ENCODE measurements around the gene MAN1A2.

MAN1A2 gene

GRCh38 chr1:117405042-117405441 lies 37.8 kb downstream of the MAN1A2 start:
- Histone ChIP-seq H3K9me3 (ENCODE audit: control insufficient read depth, insufficient read depth, low read depth, low read length) (peaks cover 12% of the 10 kb centered on the region; the same call in 1 of the 2 replicates), H3K36me3 (ENCODE audit: control insufficient read depth, insufficient read depth, low read length) (peaks cover 7% of the 10 kb centered on the region; the same call in 1 of the 2 replicates), H3K27me3 (ENCODE audit: control insufficient read depth, insufficient read depth, low read length) (no peaks in the 10 kb centered on the region), H3K4me3 (ENCODE audit: low read depth, low read length) (no peak overlapping the region), H3K9ac (ENCODE audit: low read length) (no peak overlapping the region), H3K27ac (ENCODE audit: low read depth, low read length) (no peak overlapping the region), H3K4me1 (ENCODE audit: control insufficient read depth, insufficient read depth, low read length) (no peaks in the 10 kb centered on the region)

- no peaks in the 10 kb centered on the region for H3K27me3 ChIP-seq (ENCODE audit: control insufficient read depth, insufficient read depth, low read length)
- H3K9ac ChIP-seq (ENCODE audit: low read length), result no peak overlapping the region
- H3K4me3 ChIP-seq (ENCODE audit: low read depth, low read length), result no peak overlapping the region
- H3K9me3 ChIP-seq (ENCODE audit: control insufficient read depth, insufficient read depth, low read depth, low read length), result no peaks in the 10 kb centered on the region
- no peak overlapping the region for H3K27ac ChIP-seq (ENCODE audit: low read depth, low read length)
- H3K4me1 ChIP-seq (ENCODE audit: control insufficient read depth, insufficient read depth, low read length), result peaks cover 8% of the 10 kb centered on the region
- no peaks in the 10 kb centered on the region for H3K36me3 ChIP-seq (ENCODE audit: control insufficient read depth, insufficient read depth, low read length)
Measured at GRCh38 chr1:117412472-117412871, 45.2 kb downstream of the MAN1A2 start.

- H3K36me3 ChIP-seq (ENCODE audit: control insufficient read depth, insufficient read depth, low read length), result no peaks in the 10 kb centered on the region
- no peak overlapping the region for H3K4me3 ChIP-seq (ENCODE audit: low read depth, low read length)
- H3K27me3 ChIP-seq (ENCODE audit: control insufficient read depth, insufficient read depth, low read length), result no peaks in the 10 kb centered on the region
- H3K9me3 ChIP-seq (ENCODE audit: control insufficient read depth, insufficient read depth, low read depth, low read length), result no peaks in the 10 kb centered on the region
- no peak overlapping the region for H3K27ac ChIP-seq (ENCODE audit: low read depth, low read length)
- peaks cover 8% of the 10 kb centered on the region for H3K4me1 ChIP-seq (ENCODE audit: control insufficient read depth, insufficient read depth, low read length)
- H3K9ac ChIP-seq (ENCODE audit: low read length), result no peak overlapping the region
Measured at GRCh38 chr1:117413412-117413811, 46.2 kb downstream of the MAN1A2 start.

GRCh38 chr1:117414943-117415342 lies 47.7 kb downstream of the MAN1A2 start:
- H3K9ac ChIP-seq (ENCODE audit: low read length), result no peak overlapping the region
- H3K9me3 ChIP-seq (ENCODE audit: control insufficient read depth, insufficient read depth, low read depth, low read length), result no peaks in the 10 kb centered on the region
- H3K4me3 ChIP-seq (ENCODE audit: low read depth, low read length), result no peak overlapping the region
- H3K27me3 ChIP-seq (ENCODE audit: control insufficient read depth, insufficient read depth, low read length), result no peaks in the 10 kb centered on the region
- peaks cover 8% of the 10 kb centered on the region for H3K4me1 ChIP-seq (ENCODE audit: control insufficient read depth, insufficient read depth, low read length)
- no peak overlapping the region for H3K27ac ChIP-seq (ENCODE audit: low read depth, low read length)
- H3K36me3 ChIP-seq (ENCODE audit: control insufficient read depth, insufficient read depth, low read length), result no peaks in the 10 kb centered on the region

- Histone ChIP-seq H3K27ac (ENCODE audit: low read depth, low read length) (no peak overlapping the region), H3K9ac (ENCODE audit: low read length) (no peak overlapping the region), H3K4me3 (ENCODE audit: low read depth, low read length) (no peak overlapping the region), H3K36me3 (ENCODE audit: control insufficient read depth, insufficient read depth, low read length) (no peaks in the 10 kb centered on the region), H3K4me1 (ENCODE audit: control insufficient read depth, insufficient read depth, low read length) (peaks cover 8% of the 10 kb centered on the region), H3K27me3 (ENCODE audit: control insufficient read depth, insufficient read depth, low read length) (no peaks in the 10 kb centered on the region), H3K9me3 (ENCODE audit: control insufficient read depth, insufficient read depth, low read depth, low read length) (no peaks in the 10 kb centered on the region)
Measured at GRCh38 chr1:117416004-117416403, 48.8 kb downstream of the MAN1A2 start.

- no peak overlapping the region for H3K4me3 ChIP-seq (ENCODE audit: low read depth, low read length)
- no peaks in the 10 kb centered on the region for H3K27me3 ChIP-seq (ENCODE audit: control insufficient read depth, insufficient read depth, low read length)
- H3K4me1 ChIP-seq (ENCODE audit: control insufficient read depth, insufficient read depth, low read length), result peaks cover 8% of the 10 kb centered on the region
- no peak overlapping the region for H3K9ac ChIP-seq (ENCODE audit: low read length)
- no peaks in the 10 kb centered on the region for H3K36me3 ChIP-seq (ENCODE audit: control insufficient read depth, insufficient read depth, low read length)
- H3K27ac ChIP-seq (ENCODE audit: low read depth, low read length), result no peak overlapping the region
- no peaks in the 10 kb centered on the region for H3K9me3 ChIP-seq (ENCODE audit: control insufficient read depth, insufficient read depth, low read depth, low read length)
Measured at GRCh38 chr1:117416546-117417125, 49.4 kb downstream of the MAN1A2 start.

- Histone ChIP-seq H3K4me3 (ENCODE audit: low read depth, low read length) (no peak overlapping the region), H3K4me1 (ENCODE audit: control insufficient read depth, insufficient read depth, low read length) (no peaks in the 10 kb centered on the region), H3K36me3 (ENCODE audit: control insufficient read depth, insufficient read depth, low read length) (no peaks in the 10 kb centered on the region; the same call in 1 of the 2 replicates), H3K27ac (ENCODE audit: low read depth, low read length) (no peak overlapping the region), H3K9me3 (ENCODE audit: control insufficient read depth, insufficient read depth, low read depth, low read length) (peaks cover 24% of the 10 kb centered on the region), H3K9ac (ENCODE audit: low read length) (no peak overlapping the region), H3K27me3 (ENCODE audit: control insufficient read depth, insufficient read depth, low read length) (no peaks in the 10 kb centered on the region)
Measured at GRCh38 chr1:117425050-117425734, 57.9 kb downstream of the MAN1A2 start.

- no peak overlapping the region for H3K4me3 ChIP-seq (ENCODE audit: low read depth, low read length)
- H3K27me3 ChIP-seq (ENCODE audit: control insufficient read depth, insufficient read depth, low read length), result no peaks in the 10 kb centered on the region
- H3K9me3 ChIP-seq (ENCODE audit: control insufficient read depth, insufficient read depth, low read depth, low read length), result peaks cover 24% of the 10 kb centered on the region
- no peaks in the 10 kb centered on the region; the same call in 1 of the 2 replicates for H3K36me3 ChIP-seq (ENCODE audit: control insufficient read depth, insufficient read depth, low read length)
- H3K27ac ChIP-seq (ENCODE audit: low read depth, low read length), result no peak overlapping the region
- no peaks in the 10 kb centered on the region for H3K4me1 ChIP-seq (ENCODE audit: control insufficient read depth, insufficient read depth, low read length)
- no peak overlapping the region for H3K9ac ChIP-seq (ENCODE audit: low read length)
Measured at GRCh38 chr1:117427297-117427696, 60.0 kb downstream of the MAN1A2 start.

- no peaks in the 10 kb centered on the region for H3K36me3 ChIP-seq (ENCODE audit: control insufficient read depth, insufficient read depth, low read length)
- H3K4me3 ChIP-seq (ENCODE audit: low read depth, low read length), result no peak overlapping the region
- peaks cover 3% of the 10 kb centered on the region; the same call in 1 of the 2 replicates for H3K4me1 ChIP-seq (ENCODE audit: control insufficient read depth, insufficient read depth, low read length)
- no peaks in the 10 kb centered on the region for H3K27me3 ChIP-seq (ENCODE audit: control insufficient read depth, insufficient read depth, low read length)
- no peak overlapping the region for H3K27ac ChIP-seq (ENCODE audit: low read depth, low read length)
- no peak overlapping the region for H3K9ac ChIP-seq (ENCODE audit: low read length)
- H3K9me3 ChIP-seq (ENCODE audit: control insufficient read depth, insufficient read depth, low read depth, low read length), result no peaks in the 10 kb centered on the region
Measured at GRCh38 chr1:117433943-117434342, 66.7 kb downstream of the MAN1A2 start.

GRCh38 chr1:117436513-117436912 lies 69.3 kb downstream of the MAN1A2 start:
- Histone ChIP-seq H3K27ac (ENCODE audit: low read depth, low read length) (no peak overlapping the region), H3K36me3 (ENCODE audit: control insufficient read depth, insufficient read depth, low read length) (no peaks in the 10 kb centered on the region), H3K4me1 (ENCODE audit: control insufficient read depth, insufficient read depth, low read length) (peaks cover 3% of the 10 kb centered on the region; the same call in 1 of the 2 replicates), H3K9me3 (ENCODE audit: control insufficient read depth, insufficient read depth, low read depth, low read length) (no peaks in the 10 kb centered on the region), H3K9ac (ENCODE audit: low read length) (no peak overlapping the region), H3K27me3 (ENCODE audit: control insufficient read depth, insufficient read depth, low read length) (no peaks in the 10 kb centered on the region), H3K4me3 (ENCODE audit: low read depth, low read length) (no peak overlapping the region)

GRCh38 chr1:117447661-117448060 lies 80.4 kb downstream of the MAN1A2 start:
- H3K4me3 ChIP-seq (ENCODE audit: low read depth, low read length), result no peak overlapping the region
- H3K36me3 ChIP-seq (ENCODE audit: control insufficient read depth, insufficient read depth, low read length), result no peaks in the 10 kb centered on the region
- no peaks in the 10 kb centered on the region for H3K27me3 ChIP-seq (ENCODE audit: control insufficient read depth, insufficient read depth, low read length)
- no peak overlapping the region for H3K27ac ChIP-seq (ENCODE audit: low read depth, low read length)
- no peak overlapping the region for H3K9ac ChIP-seq (ENCODE audit: low read length)
- peaks cover 7% of the 10 kb centered on the region; the same call in 1 of the 2 replicates for H3K9me3 ChIP-seq (ENCODE audit: control insufficient read depth, insufficient read depth, low read depth, low read length)
- no peaks in the 10 kb centered on the region for H3K4me1 ChIP-seq (ENCODE audit: control insufficient read depth, insufficient read depth, low read length)
